NCI-H2081 treated with DMSO at 0.1 percent for 48 hours (cell line): ENCODE data around the gene RAB4B.
"Not testable (repeated sequence)": the region's sequence is repeated elsewhere in the genome, so short reads cannot be mapped to it uniquely, and the experiment has no call there.

Experiments
- DNase-seq: peaks from one replicate; lab custom pipeline; 2025; lab: John Stamatoyannopoulos, UW

RAB4B gene

GRCh38 chr19:40777937-40778705, at the start of gene RAB4B:
TSS of gene RAB4B (plus strand) at chr19:40778247. CDS start at chr19:40778376, 129 bp downstream.
- DNase-seq: peak; percentile 94

DNA sequence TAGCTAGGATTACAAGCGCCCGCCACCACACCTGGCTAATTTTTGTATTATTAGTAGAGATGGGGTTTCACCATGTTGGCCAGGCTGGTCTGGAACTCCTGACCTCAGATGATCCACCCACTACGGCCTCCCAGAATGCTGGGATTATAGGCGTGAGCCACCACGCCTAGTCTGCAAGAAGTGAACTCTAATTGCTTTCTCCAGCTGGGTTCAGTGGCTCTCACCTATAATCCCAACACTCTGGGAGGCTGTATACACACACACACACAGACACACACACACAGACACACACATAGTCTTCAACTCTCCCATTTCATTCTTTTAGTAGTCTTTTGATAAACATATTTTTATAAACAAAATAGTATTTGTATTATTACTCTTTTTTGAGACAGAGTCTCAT, 48.0 kb upstream of the RAB4B start:
- not testable (repeated sequence) for DNase-seq

DNA sequence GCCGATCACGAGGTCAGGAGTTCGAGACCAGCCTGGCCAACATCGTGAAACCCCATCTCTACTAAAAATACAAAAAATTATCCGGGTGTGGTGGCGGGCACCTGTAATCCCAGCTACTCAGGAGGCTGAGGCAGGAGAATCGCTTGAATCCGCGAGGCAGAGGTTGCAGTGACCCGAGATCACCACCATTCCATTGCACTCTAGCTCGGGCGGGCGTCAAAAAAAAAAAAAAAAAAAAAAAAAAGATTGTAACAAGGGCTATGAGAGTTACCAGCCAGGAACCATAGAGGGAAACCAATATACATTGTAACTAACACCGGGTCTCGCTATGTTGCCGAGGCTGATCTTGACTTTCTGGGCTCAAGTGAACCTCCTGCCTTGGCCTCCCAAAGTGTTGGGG, 45.7 kb upstream of the RAB4B start:
- DNase-seq: not testable (repeated sequence)

GRCh38 chr19:40733149-40733548, 44.9 kb upstream of the RAB4B start:
- no peak for DNase-seq

DNA sequence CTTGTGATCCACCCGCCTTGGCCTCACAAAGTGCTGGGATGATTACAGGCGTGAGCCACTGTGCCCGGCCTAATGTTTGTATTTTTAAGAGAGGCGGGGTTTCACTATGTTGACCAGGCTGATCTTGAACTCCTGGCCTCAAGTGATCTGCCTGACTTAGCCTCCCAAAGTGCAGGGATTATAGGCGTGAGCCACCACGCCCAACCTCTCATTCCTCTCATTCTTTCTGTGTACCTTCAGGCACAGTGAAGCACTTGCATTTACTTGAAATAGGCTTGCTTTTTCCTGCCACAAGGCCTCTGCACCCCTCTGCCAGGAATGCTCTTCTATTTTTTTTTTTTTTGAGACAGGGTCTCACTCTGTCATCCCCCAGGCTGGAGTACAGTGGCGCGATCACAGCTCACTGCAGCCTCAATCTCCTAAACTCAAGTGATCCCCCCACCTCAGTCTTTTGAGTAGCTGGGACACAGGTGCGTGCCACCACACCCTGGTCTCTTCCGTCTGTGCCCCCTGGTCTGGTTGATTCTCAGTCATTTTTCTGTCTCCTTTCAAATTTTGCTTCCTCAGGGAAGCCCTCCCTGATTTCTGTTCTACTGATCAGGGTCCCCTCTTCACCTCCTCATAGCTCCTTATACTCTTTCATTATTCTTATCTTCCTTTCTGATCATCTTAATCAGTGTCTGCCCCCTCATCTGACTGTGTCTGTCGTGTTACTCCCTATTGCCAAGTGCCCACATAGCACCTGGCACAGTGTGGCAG, 42.9 kb upstream of the RAB4B start:
- no peak for DNase-seq

- no peak for DNase-seq
These were observed 41.4 kb upstream of the RAB4B start for GRCh38 chr19:40736661-40737060.

GRCh38 chr19:40737102-40737644, 40.9 kb upstream of the RAB4B start:
- DNase-seq: no peak

DNA sequence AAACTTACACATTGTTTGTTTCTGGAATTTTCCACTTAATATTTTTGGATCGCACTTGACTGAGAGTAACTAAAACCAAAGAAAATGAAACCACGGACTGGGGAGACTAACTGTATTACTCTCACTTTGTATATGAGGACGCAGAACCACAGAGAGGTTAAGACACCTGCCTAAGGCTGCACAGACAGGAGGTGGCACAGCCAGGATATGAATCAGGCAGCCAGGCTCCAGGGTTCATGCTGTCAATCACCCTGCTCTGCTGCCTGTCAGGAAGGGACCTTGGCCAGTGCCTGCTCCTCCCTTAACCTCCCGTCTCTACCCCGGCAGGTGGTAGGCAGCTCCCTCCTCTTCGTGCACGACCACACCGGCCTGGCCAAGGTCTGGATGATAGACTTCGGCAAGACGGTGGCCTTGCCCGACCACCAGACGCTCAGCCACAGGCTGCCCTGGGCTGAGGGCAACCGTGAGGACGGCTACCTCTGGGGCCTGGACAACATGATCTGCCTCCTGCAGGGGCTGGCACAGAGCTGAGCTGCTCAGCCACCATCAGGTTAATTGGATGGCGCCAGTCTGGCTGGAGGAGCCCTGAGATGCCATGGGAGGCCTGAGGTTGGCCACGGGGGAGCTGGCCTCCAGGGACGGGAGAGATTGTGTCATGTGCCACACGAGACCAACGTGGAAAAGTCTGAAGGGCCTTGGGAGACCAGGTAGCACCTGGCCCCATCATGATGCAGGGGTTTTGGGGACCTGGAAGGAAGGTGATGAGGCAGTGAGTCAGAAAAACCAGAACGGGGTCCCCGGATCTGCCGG, 38.8 kb upstream of the RAB4B start:
- DNase-seq: no peak

DNA sequence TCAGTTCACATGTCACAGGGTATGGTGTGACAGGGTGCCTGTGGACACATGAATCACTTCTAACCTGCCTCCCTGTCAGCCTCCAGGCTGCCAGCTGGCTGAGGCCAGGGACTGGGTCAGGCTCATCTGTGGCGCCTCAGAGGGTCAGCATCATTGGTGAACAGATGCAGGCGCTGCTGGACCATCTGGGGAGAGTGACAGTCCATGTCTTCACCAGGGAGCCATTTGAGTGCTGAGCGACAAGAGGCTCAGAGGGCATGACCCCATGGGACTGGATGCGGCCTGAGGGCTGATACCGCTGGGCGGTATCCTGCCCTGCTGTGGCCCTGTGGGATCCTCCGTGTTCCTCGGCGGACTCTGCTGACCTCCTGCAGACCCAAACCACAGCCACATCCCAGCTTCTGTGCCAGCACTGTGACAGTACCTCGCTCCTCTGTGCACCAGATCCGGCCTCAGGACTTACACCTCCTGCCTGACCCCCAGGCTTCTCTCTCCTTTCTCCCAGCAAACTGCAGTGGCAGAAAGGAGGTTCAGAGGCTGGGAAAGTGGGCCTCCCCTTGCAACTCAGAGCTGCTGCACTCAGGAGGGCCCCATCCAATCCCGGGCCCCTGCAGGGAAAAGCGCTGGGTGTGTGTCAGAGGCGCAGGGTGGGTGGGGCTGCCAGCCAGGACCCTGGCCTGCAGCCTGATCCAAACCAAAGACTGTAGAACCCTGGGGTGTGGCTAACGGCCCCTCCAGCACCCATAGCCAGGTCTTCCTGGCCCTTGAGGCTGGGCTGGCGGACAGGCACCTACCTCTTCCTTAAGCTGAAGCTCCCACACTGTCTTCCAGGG, 38.0 kb upstream of the RAB4B start:
- DNase-seq: no peak

- no peak for DNase-seq
These were observed 37.3 kb upstream of the RAB4B start for GRCh38 chr19:40740747-40741146.

- no peak for DNase-seq
These were observed 36.3 kb upstream of the RAB4B start for GRCh38 chr19:40741527-40742390.

DNA sequence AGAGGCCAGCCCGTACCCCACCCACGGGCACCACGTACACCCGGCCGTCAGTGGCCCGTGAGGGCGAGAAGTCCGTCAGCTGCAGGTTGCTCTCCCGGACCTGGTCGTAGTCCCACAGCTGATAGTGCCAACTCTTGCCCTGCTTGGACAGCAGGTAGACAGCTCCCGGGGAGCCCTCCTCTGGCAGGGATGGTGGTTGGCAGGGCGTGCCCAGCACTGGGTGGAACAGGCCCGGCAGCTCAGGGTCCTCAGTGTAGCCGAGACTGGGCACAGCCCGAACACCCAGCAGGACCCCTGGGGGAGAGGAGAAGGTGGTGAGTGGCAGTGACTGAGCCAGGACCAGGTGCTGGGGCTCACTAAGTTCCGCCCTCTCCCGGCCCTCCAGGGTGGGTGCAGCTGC, 35.6 kb upstream of the RAB4B start:
- DNase-seq: no peak

GRCh38 chr19:40742886-40743285, 35.2 kb upstream of the RAB4B start:
- no peak for DNase-seq

DNA sequence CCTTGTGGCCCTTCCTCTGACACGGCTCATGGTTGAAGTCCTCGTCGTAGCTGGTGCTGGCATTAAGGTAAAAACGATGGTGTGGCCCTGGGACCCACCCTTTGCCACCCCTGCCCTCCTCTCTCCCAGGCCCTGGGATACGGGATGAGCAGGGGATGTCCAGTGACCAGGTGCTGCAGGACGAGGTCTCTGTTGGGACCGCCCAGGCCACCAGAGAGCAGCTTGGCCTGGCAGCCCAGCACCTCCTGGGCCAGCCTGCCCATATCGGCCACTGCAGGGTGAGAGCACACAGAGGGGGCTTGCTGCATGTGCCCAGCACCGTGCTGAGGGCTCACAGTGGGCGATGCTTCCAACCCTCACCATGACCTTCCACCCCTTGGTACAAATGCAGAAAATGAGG, 34.1 kb upstream of the RAB4B start:
- DNase-seq: no peak

DNA sequence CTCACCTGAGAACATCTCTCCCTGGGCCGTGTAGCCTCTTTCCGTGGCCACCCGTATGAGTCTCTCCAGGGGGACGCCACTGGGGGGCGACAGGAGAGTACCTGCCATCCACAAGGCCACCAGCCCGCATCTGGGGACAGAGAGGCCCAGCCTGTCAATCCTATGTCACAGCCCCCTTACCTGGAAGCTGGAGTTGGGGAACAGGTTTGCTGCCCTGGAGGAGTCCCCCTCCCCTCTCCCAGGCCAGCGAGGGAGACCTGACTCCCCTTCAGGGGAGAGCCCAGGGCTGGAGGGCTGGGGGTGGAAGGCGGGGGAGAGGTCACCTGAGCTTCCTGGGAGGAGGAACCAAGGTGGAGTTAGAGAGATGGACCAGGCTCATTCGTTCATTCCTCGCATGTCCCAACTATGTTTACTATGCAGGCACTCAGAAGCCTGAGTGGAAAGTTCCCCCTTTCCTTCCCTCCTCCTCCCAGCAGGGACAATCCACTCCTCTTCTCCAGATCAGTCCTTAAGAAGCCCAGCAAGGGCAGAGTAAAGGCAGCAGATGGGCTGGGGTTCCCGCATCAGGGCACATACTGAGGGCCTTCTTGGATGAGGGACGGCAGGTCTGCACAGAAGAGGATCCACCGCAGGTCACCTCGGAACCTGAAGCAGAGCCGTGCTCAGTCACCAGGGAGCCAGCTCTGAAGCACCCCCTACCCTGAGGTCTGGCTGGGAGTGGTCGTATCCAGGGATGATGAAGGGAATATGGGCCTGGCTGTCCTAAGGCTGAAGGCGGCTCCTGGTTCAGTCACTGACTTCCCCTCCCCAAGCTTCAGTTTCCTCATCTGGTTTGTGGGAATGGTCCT, 33.3 kb upstream of the RAB4B start:
- DNase-seq: no peak

GRCh38 chr19:40745402-40745780, 32.7 kb upstream of the RAB4B start:
- no peak for DNase-seq

GRCh38 chr19:40747536-40747935, 30.5 kb upstream of the RAB4B start:
- DNase-seq: no peak

DNA sequence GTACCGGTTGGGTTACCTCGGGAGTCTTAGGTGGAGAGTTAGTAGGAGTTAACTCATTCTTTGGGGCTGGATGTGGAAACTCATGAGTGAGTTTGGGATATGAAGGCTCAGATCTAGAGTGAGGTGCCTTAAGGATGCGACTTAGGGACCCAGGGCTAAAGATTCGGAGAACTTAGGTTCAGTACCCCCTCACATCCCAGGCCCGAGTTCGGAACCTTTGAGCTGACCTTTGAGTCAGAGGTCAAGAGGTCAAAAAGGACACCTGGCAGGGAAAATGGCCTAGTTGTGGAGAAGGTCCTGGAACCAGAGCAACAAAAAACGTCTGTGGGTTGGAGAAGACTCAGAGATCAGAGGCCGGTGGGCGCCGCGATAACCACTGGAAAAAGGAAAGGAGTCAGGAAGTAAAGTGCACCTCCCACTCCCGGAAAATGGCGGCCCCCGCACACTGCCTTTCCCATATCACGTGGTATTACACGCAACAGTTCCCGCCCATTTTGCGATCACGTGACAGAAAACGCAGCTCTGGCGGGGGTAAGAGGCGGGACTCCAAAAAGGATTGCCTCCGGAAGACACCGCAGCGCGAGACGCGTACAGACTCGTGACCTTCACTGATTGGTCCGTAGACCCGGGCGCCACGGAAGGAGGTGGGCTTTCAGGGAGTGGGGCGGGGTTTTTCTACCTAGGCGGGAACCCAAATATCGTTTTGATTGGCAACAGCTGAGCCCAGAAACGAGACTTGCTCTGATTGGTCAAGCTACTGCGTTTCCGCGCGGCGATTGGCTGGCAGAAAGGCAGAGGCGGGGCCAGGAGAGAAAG, 27.8 kb upstream of the RAB4B start, which contains the start of gene ACTMAP:
TSS of gene ACTMAP (minus strand) at position 420 of the 816 bp plus-strand sequence. CDS start 674 bp downstream, outside the sequence.
- peak; percentile 97 for DNase-seq
